ENCODE results near the gene FOXS1. TPM values are rescaled to one million over a fixed set of nuclear protein-coding genes. Genes with fewer than 3 reads are reported as not detected.

The FOXS1 gene
- total RNA-seq, 4 donors from 2014 or later: 0.55 TPM; not detected in 3

- Histone ChIP-seq H3K9me3 (no peaks in the 10 kb centered on the region), H3K4me1 (peaks cover 10 to 19% (median 14%) of the 10 kb centered on the region in 4 donors), H3K36me3 (no peaks in the 10 kb centered on the region), H3K4me3 (no peak overlapping the region), H3K27me3 (peaks cover 28% of the 10 kb centered on the region), H3K27ac (no peak overlapping the region)
- in situ Hi-C loops (cut with MboI; ENCODE audit: low pct_ligation_motif_present in 1 of 4, low pct_unique_long_range_greater_than_20kb in 1 of 4, low sequenced_read_pairs in 3 of 4) (no loop called here), intact Hi-C loops (cut with DNase I; ENCODE audit: low total_unique reads) (no loop called here)
- no peak for TF ChIP-seq CTCF (IDR thresholded peaks at IDR 0.05)
- TF ChIP-seq POLR2AphosphoS5 (IDR thresholded peaks at IDR 0.05): no peak
- peak; percentile 0 for DNase-seq
- 89 to 91% methylated on average over 4 to 9 of the region's 9 CpGs for WGBS, 2 donors (ENCODE audit: low coverage in 1 of 2)
These were observed 18.1 kb upstream of the FOXS1 start for GRCh38 chr20:31863296-31864085.

- Histone ChIP-seq H3K27ac (no peak overlapping the region), H3K9me3 (no peaks in the 10 kb centered on the region), H3K36me3 (no peaks in the 10 kb centered on the region), H3K4me1 (peaks cover 10 to 19% (median 14%) of the 10 kb centered on the region in 4 donors), H3K4me3 (no peak overlapping the region), H3K27me3 (peaks cover 35% of the 10 kb centered on the region)
- no peak for DNase-seq
- in situ Hi-C loops (cut with MboI; ENCODE audit: low pct_ligation_motif_present in 1 of 4, low pct_unique_long_range_greater_than_20kb in 1 of 4, low sequenced_read_pairs in 3 of 4) (no loop called here), intact Hi-C loops (cut with DNase I; ENCODE audit: low total_unique reads) (no loop called here)
- TF ChIP-seq EP300 (IDR thresholded peaks at IDR 0.05; ENCODE audit: low read depth) (no peak), POLR2AphosphoS5 (IDR thresholded peaks at IDR 0.05) (no peak), CTCF (IDR thresholded peaks at IDR 0.05) (no peak), POLR2A (IDR thresholded peaks at IDR 0.05) (no peak)
- 94% methylated on average over 8 of the region's 8 CpGs; no CpG with 5 or more reads in 1 of the 2 donors for WGBS, 2 donors (ENCODE audit: low coverage in 1 of 2)
These were observed 17.1 kb upstream of the FOXS1 start for GRCh38 chr20:31862506-31862905.

- H3K4me3 ChIP-seq: peak overlapping the region in 1 of 4 donors; percentile 62
- no peak for DNase-seq
- intact Hi-C loops (cut with DNase I; ENCODE audit: low total_unique reads) (no loop called here), in situ Hi-C loops (cut with MboI; ENCODE audit: low pct_ligation_motif_present in 1 of 4, low pct_unique_long_range_greater_than_20kb in 1 of 4, low sequenced_read_pairs in 3 of 4) (no loop called here)
- peaks cover 10 to 19% (median 14%) of the 10 kb centered on the region in 4 donors for H3K4me1 ChIP-seq
- H3K27ac ChIP-seq: no peak overlapping the region
- no peak for TF ChIP-seq EP300 (IDR thresholded peaks at IDR 0.05; ENCODE audit: low read depth)
- TF ChIP-seq POLR2AphosphoS5 (IDR thresholded peaks at IDR 0.05): no peak
- TF ChIP-seq POLR2A (IDR thresholded peaks at IDR 0.05): no peak
- no peak for TF ChIP-seq CTCF (IDR thresholded peaks at IDR 0.05)
- 68 to 76% methylated on average over 2 to 5 of the region's 5 CpGs for WGBS, 2 donors (ENCODE audit: low coverage in 1 of 2)
- H3K9me3 ChIP-seq: no peaks in the 10 kb centered on the region
- peaks cover 35% of the 10 kb centered on the region for H3K27me3 ChIP-seq
- H3K36me3 ChIP-seq: no peaks in the 10 kb centered on the region
These were observed 16.7 kb upstream of the FOXS1 start for GRCh38 chr20:31862157-31862470.

- Histone ChIP-seq H3K36me3 (no peaks in the 10 kb centered on the region), H3K27me3 (peaks cover 35% of the 10 kb centered on the region), H3K9me3 (no peaks in the 10 kb centered on the region), H3K4me1 (peaks cover 10 to 19% (median 14%) of the 10 kb centered on the region in 4 donors), H3K4me3 (peak overlapping the region; percentile 34 to 62 (median 48)), H3K27ac (no peak overlapping the region)
- 0 to 17% methylated on average over 1 to 20 of the region's 60 CpGs for WGBS, 2 donors (ENCODE audit: low coverage in 1 of 2)
- in situ Hi-C loops (cut with MboI; ENCODE audit: low pct_ligation_motif_present in 1 of 4, low pct_unique_long_range_greater_than_20kb in 1 of 4, low sequenced_read_pairs in 3 of 4): no loop called here
- DNase-seq: peak; percentile 61
- TF ChIP-seq EP300 (IDR thresholded peaks at IDR 0.05; ENCODE audit: low read depth) (no peak), CTCF (IDR thresholded peaks at IDR 0.05) (no peak)
- intact Hi-C loops (cut with DNase I; ENCODE audit: low total_unique reads): no loop called here
These were observed 16.2 kb upstream of the FOXS1 start for GRCh38 chr20:31861385-31862156.
